Neural crest cell (in vitro differentiated cells): ENCODE data around the gene UBE2O. TPM values are rescaled to one million over a fixed set of nuclear protein-coding genes. Genes with fewer than 3 reads are reported as not detected.

Experiments
- DNase-seq: peaks from one replicate; pipeline ENCODE4 v3.0.0; 2021; ENCODE audit warnings: low read depth, mixed read lengths, low spot score
- H3K27ac Mint-ChIP-seq: one replicate; pipeline ENCODE4 v1.8.0; 2021; ENCODE audit warnings: mild to moderate bottlenecking, mixed read lengths; ENCODE audit not compliant: unreplicated experiment
- H3K27me3 Mint-ChIP-seq: 2 replicates; pipeline ENCODE4 v1.8.0; 2021; ENCODE audit warnings: low read depth, mild to moderate bottlenecking, mixed read lengths
- H3K36me3 Mint-ChIP-seq: 2 replicates; pipeline ENCODE4 v1.8.0; 2021; ENCODE audit warnings: low read depth, mild to moderate bottlenecking, mixed read lengths
- H3K4me1 Mint-ChIP-seq: 2 replicates; pipeline ENCODE4 v1.8.0; 2021; ENCODE audit warnings: mixed read lengths
- H3K4me3 Mint-ChIP-seq: one replicate; pipeline ENCODE4 v1.8.0; 2021; ENCODE audit warnings: mild to moderate bottlenecking, mixed read lengths
- H3K9me3 Mint-ChIP-seq: 2 replicates; pipeline ENCODE4 v1.8.0; 2021; ENCODE audit warnings: mixed read lengths
- total RNA-seq: library from RNA; stranded (reverse); gene quantifications from 2 replicates; pipeline ENCODE4 v1.2.1, GENCODE V29; 2021
- TF ChIP-seq, protein P1 (sequence below): fragments of 200-600 bp; sonication (generic); conservative IDR thresholded peaks from 2 replicates; pipeline ENCODE4 v1.5.0; 2021; ENCODE audit warnings: antibody characterized with exemption, mild to moderate bottlenecking

The UBE2O gene
- total RNA-seq, 1 donor from 2014 or later = 71.4 TPM

DNA sequence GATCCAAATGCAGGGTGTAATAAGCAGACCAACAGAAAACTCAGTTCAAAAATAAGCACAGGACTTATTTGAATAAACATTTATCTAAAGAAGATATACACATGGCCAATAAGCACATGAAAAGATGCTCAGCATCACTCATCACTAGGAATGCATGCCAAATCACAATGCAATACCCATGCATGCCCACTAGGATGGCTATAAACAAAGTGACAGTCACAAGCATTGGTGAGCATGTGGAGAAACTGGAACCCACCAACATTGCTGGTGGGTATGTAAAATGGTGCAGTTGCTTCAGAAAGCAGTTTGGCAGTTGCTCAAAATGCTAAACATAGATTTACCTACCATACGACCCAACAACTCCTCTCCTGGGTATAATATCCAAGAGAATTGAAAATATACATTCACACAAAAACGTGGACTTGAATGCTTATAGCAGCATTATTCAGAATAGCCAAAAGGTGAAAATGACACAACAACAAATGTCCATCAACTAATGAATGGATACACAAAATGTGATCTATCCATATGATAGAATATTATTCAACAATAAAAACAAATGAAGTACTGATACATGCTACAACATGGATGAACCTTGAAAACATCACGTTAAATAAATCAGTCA, 20.1 kb downstream of the UBE2O start:
- H3K9me3 Mint-ChIP-seq = no peaks in the 10 kb centered on the region
- no peak for DNase-seq
- no peaks in the 10 kb centered on the region for H3K27me3 Mint-ChIP-seq
- H3K36me3 Mint-ChIP-seq = peaks cover 2% of the 10 kb centered on the region
- H3K4me3 Mint-ChIP-seq = no peak overlapping the region
- peaks cover 34% of the 10 kb centered on the region for H3K4me1 Mint-ChIP-seq
- H3K27ac Mint-ChIP-seq = no peak overlapping the region
- TF ChIP-seq, protein P1, sequence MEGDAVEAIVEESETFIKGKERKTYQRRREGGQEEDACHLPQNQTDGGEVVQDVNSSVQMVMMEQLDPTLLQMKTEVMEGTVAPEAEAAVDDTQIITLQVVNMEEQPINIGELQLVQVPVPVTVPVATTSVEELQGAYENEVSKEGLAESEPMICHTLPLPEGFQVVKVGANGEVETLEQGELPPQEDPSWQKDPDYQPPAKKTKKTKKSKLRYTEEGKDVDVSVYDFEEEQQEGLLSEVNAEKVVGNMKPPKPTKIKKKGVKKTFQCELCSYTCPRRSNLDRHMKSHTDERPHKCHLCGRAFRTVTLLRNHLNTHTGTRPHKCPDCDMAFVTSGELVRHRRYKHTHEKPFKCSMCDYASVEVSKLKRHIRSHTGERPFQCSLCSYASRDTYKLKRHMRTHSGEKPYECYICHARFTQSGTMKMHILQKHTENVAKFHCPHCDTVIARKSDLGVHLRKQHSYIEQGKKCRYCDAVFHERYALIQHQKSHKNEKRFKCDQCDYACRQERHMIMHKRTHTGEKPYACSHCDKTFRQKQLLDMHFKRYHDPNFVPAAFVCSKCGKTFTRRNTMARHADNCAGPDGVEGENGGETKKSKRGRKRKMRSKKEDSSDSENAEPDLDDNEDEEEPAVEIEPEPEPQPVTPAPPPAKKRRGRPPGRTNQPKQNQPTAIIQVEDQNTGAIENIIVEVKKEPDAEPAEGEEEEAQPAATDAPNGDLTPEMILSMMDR = peak; percentile 59

DNA sequence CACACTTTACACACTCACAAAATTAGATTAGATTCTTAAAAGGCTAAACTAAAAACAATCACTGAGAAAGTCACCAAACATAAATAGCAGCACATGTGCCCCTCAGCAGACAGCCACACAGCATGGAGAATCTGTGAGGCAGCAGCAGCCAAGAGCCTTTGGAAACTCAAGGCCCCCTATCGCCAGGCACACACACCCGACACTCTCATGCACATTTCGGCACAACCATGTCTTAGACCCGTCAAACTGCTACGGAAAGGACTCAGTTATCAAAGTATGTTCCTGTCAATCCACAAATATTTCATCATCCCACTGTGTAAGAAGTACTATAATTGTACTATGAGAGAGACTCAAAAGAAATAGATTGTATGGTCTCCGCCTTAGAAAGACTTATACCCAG, 20.9 kb downstream of the UBE2O start:
- TF ChIP-seq, protein P1 = no peak
- Mint-ChIP-seq H3K9me3 (no peaks in the 10 kb centered on the region), H3K36me3 (peaks cover 2% of the 10 kb centered on the region), H3K27ac (no peak overlapping the region), H3K4me1 (peaks cover 31% of the 10 kb centered on the region), H3K4me3 (no peak overlapping the region), H3K27me3 (no peaks in the 10 kb centered on the region)
- no peak for DNase-seq

DNA sequence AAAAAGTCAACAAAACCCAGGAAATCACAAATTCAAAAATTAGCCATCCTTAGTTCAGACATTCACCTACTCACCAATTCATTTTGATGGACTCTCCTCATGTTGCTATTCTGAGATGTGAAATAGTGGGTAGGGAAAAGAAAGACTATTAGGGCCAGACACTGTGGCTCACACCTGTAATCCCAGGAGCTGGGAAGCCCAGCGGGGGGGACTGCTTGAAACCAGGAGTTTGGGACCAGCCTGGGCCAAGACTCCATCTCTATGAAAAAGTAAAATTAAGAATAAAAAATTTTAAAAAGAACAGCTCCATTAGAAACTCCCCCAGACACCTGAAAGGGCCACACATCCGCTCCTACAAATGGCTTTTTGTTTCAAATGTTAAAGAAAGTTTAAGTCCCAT, 21.4 kb downstream of the UBE2O start:
- Mint-ChIP-seq H3K36me3 (peaks cover 2% of the 10 kb centered on the region), H3K27ac (no peak overlapping the region), H3K4me1 (peaks cover 28% of the 10 kb centered on the region), H3K27me3 (no peaks in the 10 kb centered on the region), H3K9me3 (no peaks in the 10 kb centered on the region), H3K4me3 (no peak overlapping the region)
- DNase-seq = no peak
- TF ChIP-seq, protein P1 = no peak

DNA sequence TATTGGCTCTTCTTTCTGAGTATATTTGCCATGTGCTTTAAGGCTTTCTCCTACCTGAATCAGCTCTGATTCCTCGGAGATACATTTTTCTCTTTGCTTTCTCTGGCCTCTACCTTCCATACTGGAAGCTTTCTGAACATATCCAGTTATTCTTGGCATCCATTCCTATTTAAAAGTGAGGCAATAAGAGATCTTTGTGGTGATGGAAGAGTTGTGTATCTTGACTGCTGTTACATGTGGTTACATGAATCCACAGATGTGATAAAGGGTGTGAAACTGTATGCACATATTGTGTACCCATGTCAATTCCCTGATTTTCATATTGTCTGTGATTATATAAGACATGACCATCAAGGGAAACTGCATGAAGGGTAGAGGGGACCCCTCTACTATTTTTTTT, 24.4 kb downstream of the UBE2O start:
- no peak overlapping the region for H3K4me3 Mint-ChIP-seq
- H3K9me3 Mint-ChIP-seq = no peaks in the 10 kb centered on the region
- peak overlapping the region; percentile 13 for H3K27ac Mint-ChIP-seq
- H3K36me3 Mint-ChIP-seq = peaks cover 2% of the 10 kb centered on the region
- TF ChIP-seq, protein P1 = no peak
- peaks cover 26% of the 10 kb centered on the region for H3K4me1 Mint-ChIP-seq
- H3K27me3 Mint-ChIP-seq = no peaks in the 10 kb centered on the region
- no peak for DNase-seq

DNA sequence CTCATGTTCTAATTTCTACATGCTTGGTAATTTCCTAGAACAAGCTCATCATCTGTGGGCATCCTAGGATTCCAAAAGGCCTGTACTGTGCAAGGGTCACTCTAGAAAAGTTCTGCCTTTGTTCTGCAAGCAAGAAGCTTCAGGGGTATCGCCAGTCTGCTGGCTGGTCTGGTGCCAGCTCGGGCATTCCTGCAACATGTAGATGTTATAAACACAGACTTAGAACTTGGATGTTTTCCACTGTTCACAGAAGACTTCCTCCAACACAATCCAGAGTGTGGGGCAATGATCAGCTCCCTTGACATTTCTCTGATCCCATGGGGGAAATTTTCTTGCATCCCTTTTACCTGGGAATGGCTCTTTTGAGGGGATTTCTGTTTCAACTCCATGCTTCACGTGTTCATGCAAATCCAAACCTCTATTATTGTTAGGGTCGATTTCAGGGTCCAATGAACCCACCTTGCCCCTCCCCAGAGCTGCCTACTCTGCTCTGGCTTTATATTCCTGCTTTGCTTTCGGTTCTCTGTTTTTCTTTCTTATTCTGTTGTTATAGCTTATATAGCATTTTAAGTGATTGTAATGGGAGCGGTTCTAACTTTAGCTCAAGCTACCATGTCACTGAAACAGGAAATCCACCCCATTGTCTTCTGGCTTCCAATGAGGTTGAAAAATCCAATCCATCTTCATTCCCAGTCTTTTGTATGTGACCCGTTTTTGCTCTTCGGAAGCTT, 25.3 kb downstream of the UBE2O start:
- no peaks in the 10 kb centered on the region for H3K27me3 Mint-ChIP-seq
- no peaks in the 10 kb centered on the region for H3K9me3 Mint-ChIP-seq
- H3K36me3 Mint-ChIP-seq = peaks cover 3% of the 10 kb centered on the region
- H3K4me1 Mint-ChIP-seq = peaks cover 29% of the 10 kb centered on the region
- no peak overlapping the region for H3K27ac Mint-ChIP-seq
- TF ChIP-seq, protein P1 = no peak
- no peak overlapping the region for H3K4me3 Mint-ChIP-seq
- no peak for DNase-seq
